Measurements from ENCODE around the gene NKD1.

Gene NKD1

DNA sequence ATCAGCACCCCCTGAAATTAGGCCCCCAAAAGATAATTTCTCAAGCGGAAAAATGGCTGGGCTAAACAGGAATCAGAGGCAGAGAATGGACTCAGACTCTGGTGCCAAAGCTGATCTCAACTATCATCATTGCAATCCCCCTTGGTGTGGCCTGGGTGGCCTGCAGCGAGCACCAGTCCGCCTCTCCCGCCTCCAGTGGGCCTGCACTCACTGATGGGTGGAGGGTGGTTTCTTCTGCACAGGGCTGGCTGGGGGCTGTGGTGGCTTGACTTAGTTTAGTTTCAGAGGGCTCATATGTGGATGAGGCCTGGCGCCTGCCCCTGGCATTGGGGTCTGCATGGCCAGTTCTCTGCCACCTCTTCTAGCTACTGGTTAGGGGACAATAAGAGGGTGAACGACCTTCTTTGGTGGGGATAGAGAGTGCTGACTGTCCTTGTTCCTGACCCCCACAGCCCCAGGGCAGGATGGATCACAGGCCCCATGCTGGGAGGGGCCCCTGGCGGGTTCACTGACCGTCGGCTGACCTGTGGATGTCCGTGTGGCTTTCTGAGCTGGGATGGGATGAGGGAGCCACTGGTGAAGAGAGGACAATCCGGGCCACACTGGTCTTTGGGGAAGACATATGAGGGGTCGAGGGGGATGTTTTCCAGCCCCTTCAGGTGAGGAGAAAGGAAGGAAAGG lies 70.2 kb downstream of the NKD1 start:
- no peak for DNase-seq (ENCODE audit: low read depth)
- TF ChIP-seq, protein P1, sequence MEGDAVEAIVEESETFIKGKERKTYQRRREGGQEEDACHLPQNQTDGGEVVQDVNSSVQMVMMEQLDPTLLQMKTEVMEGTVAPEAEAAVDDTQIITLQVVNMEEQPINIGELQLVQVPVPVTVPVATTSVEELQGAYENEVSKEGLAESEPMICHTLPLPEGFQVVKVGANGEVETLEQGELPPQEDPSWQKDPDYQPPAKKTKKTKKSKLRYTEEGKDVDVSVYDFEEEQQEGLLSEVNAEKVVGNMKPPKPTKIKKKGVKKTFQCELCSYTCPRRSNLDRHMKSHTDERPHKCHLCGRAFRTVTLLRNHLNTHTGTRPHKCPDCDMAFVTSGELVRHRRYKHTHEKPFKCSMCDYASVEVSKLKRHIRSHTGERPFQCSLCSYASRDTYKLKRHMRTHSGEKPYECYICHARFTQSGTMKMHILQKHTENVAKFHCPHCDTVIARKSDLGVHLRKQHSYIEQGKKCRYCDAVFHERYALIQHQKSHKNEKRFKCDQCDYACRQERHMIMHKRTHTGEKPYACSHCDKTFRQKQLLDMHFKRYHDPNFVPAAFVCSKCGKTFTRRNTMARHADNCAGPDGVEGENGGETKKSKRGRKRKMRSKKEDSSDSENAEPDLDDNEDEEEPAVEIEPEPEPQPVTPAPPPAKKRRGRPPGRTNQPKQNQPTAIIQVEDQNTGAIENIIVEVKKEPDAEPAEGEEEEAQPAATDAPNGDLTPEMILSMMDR (IDR thresholded peaks at IDR 0.05; ENCODE audit: control insufficient read depth, insufficient read depth, low read depth, low read length, missing control alignments): no peak
- no peak overlapping the region for H3K4me3 ChIP-seq (ENCODE audit: control insufficient read depth, low read depth, low read length)

- TF ChIP-seq, protein P1 (IDR thresholded peaks at IDR 0.05; ENCODE audit: control insufficient read depth, insufficient read depth, low read depth, low read length, missing control alignments): no peak
- no peak overlapping the region for H3K4me3 ChIP-seq (ENCODE audit: control insufficient read depth, low read depth, low read length)
- DNase-seq (ENCODE audit: low read depth): no peak
Observed at GRCh38 chr16:50619702-50620491, 71.7 kb downstream of the NKD1 start.

- TF ChIP-seq, protein P1 (IDR thresholded peaks at IDR 0.05; ENCODE audit: control insufficient read depth, insufficient read depth, low read depth, low read length, missing control alignments): no peak
- no peak overlapping the region for H3K4me3 ChIP-seq (ENCODE audit: control insufficient read depth, low read depth, low read length)
- no peak for DNase-seq (ENCODE audit: low read depth)
Observed at GRCh38 chr16:50620646-50621451, 72.7 kb downstream of the NKD1 start.

- DNase-seq (ENCODE audit: low read depth): no peak
- TF ChIP-seq, protein P1 (IDR thresholded peaks at IDR 0.05; ENCODE audit: control insufficient read depth, insufficient read depth, low read depth, low read length, missing control alignments): no peak
- H3K4me3 ChIP-seq (ENCODE audit: control insufficient read depth, low read depth, low read length): no peak overlapping the region
Observed at GRCh38 chr16:50621452-50621792, 73.2 kb downstream of the NKD1 start.

GRCh38 chr16:50622029-50622428 lies 73.8 kb downstream of the NKD1 start:
- H3K4me3 ChIP-seq (ENCODE audit: control insufficient read depth, low read depth, low read length): no peak overlapping the region
- TF ChIP-seq, protein P1 (IDR thresholded peaks at IDR 0.05; ENCODE audit: control insufficient read depth, insufficient read depth, low read depth, low read length, missing control alignments): no peak
- no peak for DNase-seq (ENCODE audit: low read depth)

GRCh38 chr16:50622643-50623369 lies 74.6 kb downstream of the NKD1 start:
- no peak overlapping the region for H3K4me3 ChIP-seq (ENCODE audit: control insufficient read depth, low read depth, low read length)
- TF ChIP-seq, protein P1 (IDR thresholded peaks at IDR 0.05; ENCODE audit: control insufficient read depth, insufficient read depth, low read depth, low read length, missing control alignments): no peak
- no peak for DNase-seq (ENCODE audit: low read depth)

All from AG09309 (cell line).